ENCODE data around the gene MAVS. TPM values are rescaled to one million over a fixed set of nuclear protein-coding genes. Genes with fewer than 3 reads are reported as not detected.
A peak's percentile ranks its signal among the peaks of the same experiment; 100 is the strongest.

The MAVS gene
- total and polyA plus RNA-seq, 10 donors = 4.1 to 45.0 (median 35.3) TPM

DNA sequence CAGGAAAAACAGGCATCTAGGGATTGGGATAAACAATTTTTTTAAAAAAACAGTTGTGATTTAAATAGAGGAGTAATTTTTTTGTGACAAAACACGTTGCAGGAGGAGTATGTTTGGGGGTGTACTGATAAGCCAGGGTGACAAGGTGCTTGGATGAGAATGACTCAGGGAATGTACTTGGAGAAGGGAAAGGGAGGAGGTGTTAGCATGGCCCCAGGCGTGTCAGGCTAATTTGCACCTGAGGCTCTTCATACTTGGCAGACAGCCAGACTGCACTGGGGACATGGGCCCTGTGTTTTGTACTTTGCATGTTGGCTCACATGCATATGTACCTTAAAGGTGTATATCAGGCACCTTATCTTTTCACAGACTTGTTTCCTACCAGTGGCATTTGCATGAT lies 65.3 kb downstream of the MAVS start:
- WGBS, 5 donors = 77 to 90% (median 86%) methylated on average over 2 of the region's 2 CpGs
- Histone ChIP-seq H3K4me1 (peaks cover 8 to 48% (median 14%) of the 10 kb centered on the region in 6 donors), H3K36me3 (peaks cover 0 to 94% (median 79%) of the 10 kb centered on the region in 6 donors), H3K9me3 (no peaks in the 10 kb centered on the region), H3K27me3 (replicated peaks in 1 of 7) (no peaks in the 10 kb centered on the region), H3K27ac (no peak overlapping the region), H3K4me3 (no peak overlapping the region)
- intact Hi-C loops (cut with DNase I; ENCODE audit: low total_unique reads) = no loop called here
- DNase-seq = peak; percentile 36
- TF ChIP-seq POLR2A (IDR thresholded peaks at IDR 0.05) (no peak), POLR2AphosphoS5 (IDR thresholded peaks at IDR 0.05) (no peak)
- TF ChIP-seq, protein P1, sequence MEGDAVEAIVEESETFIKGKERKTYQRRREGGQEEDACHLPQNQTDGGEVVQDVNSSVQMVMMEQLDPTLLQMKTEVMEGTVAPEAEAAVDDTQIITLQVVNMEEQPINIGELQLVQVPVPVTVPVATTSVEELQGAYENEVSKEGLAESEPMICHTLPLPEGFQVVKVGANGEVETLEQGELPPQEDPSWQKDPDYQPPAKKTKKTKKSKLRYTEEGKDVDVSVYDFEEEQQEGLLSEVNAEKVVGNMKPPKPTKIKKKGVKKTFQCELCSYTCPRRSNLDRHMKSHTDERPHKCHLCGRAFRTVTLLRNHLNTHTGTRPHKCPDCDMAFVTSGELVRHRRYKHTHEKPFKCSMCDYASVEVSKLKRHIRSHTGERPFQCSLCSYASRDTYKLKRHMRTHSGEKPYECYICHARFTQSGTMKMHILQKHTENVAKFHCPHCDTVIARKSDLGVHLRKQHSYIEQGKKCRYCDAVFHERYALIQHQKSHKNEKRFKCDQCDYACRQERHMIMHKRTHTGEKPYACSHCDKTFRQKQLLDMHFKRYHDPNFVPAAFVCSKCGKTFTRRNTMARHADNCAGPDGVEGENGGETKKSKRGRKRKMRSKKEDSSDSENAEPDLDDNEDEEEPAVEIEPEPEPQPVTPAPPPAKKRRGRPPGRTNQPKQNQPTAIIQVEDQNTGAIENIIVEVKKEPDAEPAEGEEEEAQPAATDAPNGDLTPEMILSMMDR (IDR thresholded peaks at IDR 0.05 in 8 of 11, conservative IDR thresholded peaks at IDR 0.05 in 3 of 11) = no peak

DNA sequence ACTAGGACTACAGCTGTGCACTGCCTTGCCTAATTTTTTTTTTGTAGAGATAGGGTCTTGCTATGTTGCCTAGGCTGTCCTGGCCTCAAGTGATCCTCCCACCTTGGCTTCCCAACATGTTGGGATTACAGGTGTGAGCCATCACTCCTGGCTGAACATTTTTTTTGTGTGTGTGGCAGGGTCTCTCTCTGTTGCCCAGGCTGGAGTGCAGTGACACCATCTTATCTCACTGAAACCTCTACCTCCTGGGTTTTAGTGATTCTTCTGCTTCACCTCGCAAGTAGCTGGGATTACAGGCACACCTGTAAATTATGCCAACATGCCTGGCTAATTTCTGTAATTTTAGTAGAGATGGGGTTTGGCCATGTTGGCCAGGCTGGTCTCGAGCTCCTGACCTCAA lies 67.8 kb downstream of the MAVS start:
- H3K9me3 ChIP-seq = no peaks in the 10 kb centered on the region
- peak overlapping the region in 1 of 8 donors; percentile 34 for H3K27ac ChIP-seq
- no peak overlapping the region for H3K4me3 ChIP-seq
- peaks cover 0 to 100% (median 81%) of the 10 kb centered on the region in 6 donors for H3K36me3 ChIP-seq
- DNase-seq = no peak
- TF ChIP-seq POLR2AphosphoS5 (IDR thresholded peaks at IDR 0.05) = no peak
- TF ChIP-seq POLR2A (IDR thresholded peaks at IDR 0.05) = no peak
- TF ChIP-seq, protein P1 (IDR thresholded peaks at IDR 0.05 in 8 of 11, conservative IDR thresholded peaks at IDR 0.05 in 3 of 11) = no peak
- intact Hi-C loops (cut with DNase I; ENCODE audit: low total_unique reads) = no loop called here
- 91 to 100% (median 93%) methylated on average over 2 of the region's 2 CpGs for WGBS, 5 donors
- H3K27me3 ChIP-seq (replicated peaks in 1 of 7) = no peaks in the 10 kb centered on the region
- peaks cover 0 to 43% (median 0%) of the 10 kb centered on the region in 6 donors for H3K4me1 ChIP-seq

DNA sequence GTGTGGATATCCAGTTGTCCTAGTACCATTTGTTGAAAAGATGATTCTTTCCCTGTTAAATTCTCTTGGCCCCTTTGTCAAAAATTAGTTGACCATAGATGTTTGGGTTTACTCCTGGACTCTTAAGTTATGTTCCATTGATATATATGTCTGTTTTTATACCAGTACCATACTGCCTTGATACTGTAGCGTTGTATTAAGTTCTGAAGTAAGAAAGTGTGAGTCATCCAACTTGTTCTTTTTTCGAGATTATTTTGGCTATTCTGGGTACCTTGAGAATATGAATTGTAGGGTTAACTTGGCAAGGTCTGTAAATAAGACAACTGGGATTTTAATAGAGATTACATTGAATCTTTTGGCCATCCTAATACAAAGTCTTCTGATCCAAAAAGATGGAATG lies 69.1 kb downstream of the MAVS start:
- TF ChIP-seq, protein P1 (IDR thresholded peaks at IDR 0.05 in 8 of 11, conservative IDR thresholded peaks at IDR 0.05 in 3 of 11) = no peak
- TF ChIP-seq POLR2AphosphoS5 (IDR thresholded peaks at IDR 0.05) = no peak
- H3K27me3 ChIP-seq (replicated peaks in 1 of 7) = no peaks in the 10 kb centered on the region
- WGBS, 5 donors = 69 to 92% (median 81%) methylated on average over 2 of the region's 2 CpGs
- DNase-seq = no peak
- no peak overlapping the region for H3K27ac ChIP-seq
- H3K36me3 ChIP-seq = peaks cover 0 to 100% (median 79%) of the 10 kb centered on the region in 6 donors
- no peaks in the 10 kb centered on the region for H3K9me3 ChIP-seq
- peaks cover 0 to 39% (median 0%) of the 10 kb centered on the region in 6 donors for H3K4me1 ChIP-seq
- H3K4me3 ChIP-seq = no peak overlapping the region
- intact Hi-C loops (cut with DNase I; ENCODE audit: low total_unique reads) = no loop called here

DNA sequence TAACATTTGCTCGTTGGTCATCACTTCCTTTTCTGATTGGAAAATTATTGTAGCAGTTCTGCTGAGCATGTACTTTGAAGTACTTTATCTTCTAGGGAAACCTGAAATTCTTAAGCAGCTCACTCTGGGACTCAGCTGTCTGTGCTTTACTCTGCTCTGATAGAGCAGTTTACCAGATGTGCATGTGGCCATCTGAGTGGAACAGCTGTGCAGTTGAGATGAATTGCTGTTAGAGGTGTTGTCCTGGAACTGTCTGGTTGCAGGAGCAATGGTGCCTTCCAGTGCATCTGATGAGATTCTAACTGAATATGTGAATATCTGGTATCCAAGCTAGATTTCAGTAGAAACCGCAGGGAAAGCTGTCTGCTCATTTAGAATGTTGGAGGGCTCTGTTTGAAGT lies 69.7 kb downstream of the MAVS start:
- TF ChIP-seq POLR2A (IDR thresholded peaks at IDR 0.05) (no peak), POLR2AphosphoS5 (IDR thresholded peaks at IDR 0.05) (no peak)
- TF ChIP-seq, protein P1 (IDR thresholded peaks at IDR 0.05 in 8 of 11, conservative IDR thresholded peaks at IDR 0.05 in 3 of 11) = no peak
- Histone ChIP-seq H3K27me3 (replicated peaks in 1 of 7) (no peaks in the 10 kb centered on the region), H3K4me3 (no peak overlapping the region), H3K4me1 (peaks cover 0 to 46% (median 2%) of the 10 kb centered on the region in 6 donors), H3K27ac (no peak overlapping the region), H3K9me3 (no peaks in the 10 kb centered on the region), H3K36me3 (peaks cover 0 to 100% (median 77%) of the 10 kb centered on the region in 6 donors)
- intact Hi-C loops (cut with DNase I; ENCODE audit: low total_unique reads) = no loop called here
- no peak for DNase-seq
- WGBS, 5 donors = 48 to 63% (median 54%) methylated on average over 2 of the region's 2 CpGs
